GM06990 (cell line): ENCODE data around the gene MTA2.
A peak's percentile ranks its signal among the peaks of the same experiment; 100 is the strongest.
"Not testable (repeated sequence)": the region's sequence is repeated elsewhere in the genome, so short reads cannot be mapped to it uniquely, and the experiment has no call there.

Experiments
- DNase-seq: peaks from one replicate; pipeline ENCODE4 v3.0.0-alpha.2; 2011; ENCODE audit not compliant: insufficient read length; ENCODE audit errors: extremely low read depth
- H3K27me3 ChIP-seq: replicated peaks from 2 replicates; pipeline ENCODE4 v1.6.0; 2011; ENCODE audit warnings: low read length; ENCODE audit not compliant: control insufficient read depth, insufficient read depth
- H3K36me3 ChIP-seq: 2 replicates; pipeline ENCODE4 v1.5.1; 2011; ENCODE audit warnings: low read length; ENCODE audit not compliant: control insufficient read depth, insufficient read depth
- H3K4me3 ChIP-seq: replicated peaks from 2 replicates; pipeline ENCODE4 v1.5.1; 2011; ENCODE audit warnings: low read depth, mild to moderate bottlenecking, control low read depth, low read length
- TF ChIP-seq, protein P1 (sequence below): IDR thresholded peaks from 2 replicates; pipeline ENCODE4 v1.5.1; 2011; ENCODE audit warnings: low read length, control low read depth, mild to moderate bottlenecking, inconsistent platforms; ENCODE audit not compliant: insufficient read depth, poor library complexity, severe bottlenecking

MTA2 gene

DNA sequence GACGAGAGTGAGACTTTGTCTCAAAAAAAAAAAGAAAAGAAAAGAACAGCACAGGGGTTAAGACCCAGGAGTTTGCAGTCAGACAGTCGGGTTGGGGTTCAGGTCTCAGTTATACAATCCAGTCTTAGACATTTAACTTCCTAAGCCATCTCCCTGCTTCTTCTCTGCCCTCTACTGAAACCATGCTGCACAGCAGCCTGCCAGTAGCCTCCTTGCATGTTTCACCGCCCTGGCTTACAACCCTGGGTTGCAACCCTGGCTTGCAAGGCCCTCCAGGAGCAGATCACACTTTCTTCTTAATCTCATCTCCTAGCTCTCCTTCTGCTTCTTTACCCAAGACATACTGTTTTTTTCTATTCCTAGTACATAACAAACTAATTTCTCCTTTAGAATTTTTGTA, 26.0 kb upstream of the MTA2 start:
- H3K4me3 ChIP-seq = no peak overlapping the region
- no peak for DNase-seq
- TF ChIP-seq, protein P1, sequence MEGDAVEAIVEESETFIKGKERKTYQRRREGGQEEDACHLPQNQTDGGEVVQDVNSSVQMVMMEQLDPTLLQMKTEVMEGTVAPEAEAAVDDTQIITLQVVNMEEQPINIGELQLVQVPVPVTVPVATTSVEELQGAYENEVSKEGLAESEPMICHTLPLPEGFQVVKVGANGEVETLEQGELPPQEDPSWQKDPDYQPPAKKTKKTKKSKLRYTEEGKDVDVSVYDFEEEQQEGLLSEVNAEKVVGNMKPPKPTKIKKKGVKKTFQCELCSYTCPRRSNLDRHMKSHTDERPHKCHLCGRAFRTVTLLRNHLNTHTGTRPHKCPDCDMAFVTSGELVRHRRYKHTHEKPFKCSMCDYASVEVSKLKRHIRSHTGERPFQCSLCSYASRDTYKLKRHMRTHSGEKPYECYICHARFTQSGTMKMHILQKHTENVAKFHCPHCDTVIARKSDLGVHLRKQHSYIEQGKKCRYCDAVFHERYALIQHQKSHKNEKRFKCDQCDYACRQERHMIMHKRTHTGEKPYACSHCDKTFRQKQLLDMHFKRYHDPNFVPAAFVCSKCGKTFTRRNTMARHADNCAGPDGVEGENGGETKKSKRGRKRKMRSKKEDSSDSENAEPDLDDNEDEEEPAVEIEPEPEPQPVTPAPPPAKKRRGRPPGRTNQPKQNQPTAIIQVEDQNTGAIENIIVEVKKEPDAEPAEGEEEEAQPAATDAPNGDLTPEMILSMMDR = no peak
- peaks cover 50% of the 10 kb centered on the region for H3K36me3 ChIP-seq
- H3K27me3 ChIP-seq = no peaks in the 10 kb centered on the region

DNA sequence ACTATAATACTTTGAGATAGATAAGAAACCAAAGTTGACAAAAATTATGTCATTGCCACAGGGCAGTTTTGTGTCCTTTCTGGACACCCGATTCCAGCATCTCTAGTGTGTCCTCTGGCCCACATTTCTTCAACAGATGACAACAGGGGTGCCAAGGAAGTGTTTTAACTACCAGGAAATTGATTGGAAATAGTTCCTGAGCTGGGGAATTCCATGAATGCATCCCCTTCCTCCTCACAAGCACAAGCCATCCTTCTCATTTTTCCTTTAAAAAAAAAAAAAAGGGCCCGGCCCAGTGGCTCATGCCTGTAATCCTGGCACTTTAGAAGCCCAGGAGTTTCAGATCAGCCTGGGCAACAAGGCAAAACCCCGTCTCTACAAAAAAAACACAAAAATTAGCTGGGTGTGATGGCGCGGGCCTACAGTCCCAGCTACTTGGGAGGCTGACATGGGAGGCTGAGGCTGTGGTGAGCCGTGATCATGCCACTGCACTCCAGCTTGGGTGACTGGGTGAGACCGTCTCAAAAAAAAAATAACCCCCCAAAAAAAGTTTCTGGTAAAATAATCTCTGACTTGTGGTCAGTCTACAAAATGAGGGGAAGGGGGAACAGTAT, 20.9 kb upstream of the MTA2 start:
- DNase-seq = no peak
- Histone ChIP-seq H3K4me3 (no peak overlapping the region), H3K27me3 (no peaks in the 10 kb centered on the region), H3K36me3 (peaks cover 16% of the 10 kb centered on the region)
- TF ChIP-seq, protein P1 = no peak

DNA sequence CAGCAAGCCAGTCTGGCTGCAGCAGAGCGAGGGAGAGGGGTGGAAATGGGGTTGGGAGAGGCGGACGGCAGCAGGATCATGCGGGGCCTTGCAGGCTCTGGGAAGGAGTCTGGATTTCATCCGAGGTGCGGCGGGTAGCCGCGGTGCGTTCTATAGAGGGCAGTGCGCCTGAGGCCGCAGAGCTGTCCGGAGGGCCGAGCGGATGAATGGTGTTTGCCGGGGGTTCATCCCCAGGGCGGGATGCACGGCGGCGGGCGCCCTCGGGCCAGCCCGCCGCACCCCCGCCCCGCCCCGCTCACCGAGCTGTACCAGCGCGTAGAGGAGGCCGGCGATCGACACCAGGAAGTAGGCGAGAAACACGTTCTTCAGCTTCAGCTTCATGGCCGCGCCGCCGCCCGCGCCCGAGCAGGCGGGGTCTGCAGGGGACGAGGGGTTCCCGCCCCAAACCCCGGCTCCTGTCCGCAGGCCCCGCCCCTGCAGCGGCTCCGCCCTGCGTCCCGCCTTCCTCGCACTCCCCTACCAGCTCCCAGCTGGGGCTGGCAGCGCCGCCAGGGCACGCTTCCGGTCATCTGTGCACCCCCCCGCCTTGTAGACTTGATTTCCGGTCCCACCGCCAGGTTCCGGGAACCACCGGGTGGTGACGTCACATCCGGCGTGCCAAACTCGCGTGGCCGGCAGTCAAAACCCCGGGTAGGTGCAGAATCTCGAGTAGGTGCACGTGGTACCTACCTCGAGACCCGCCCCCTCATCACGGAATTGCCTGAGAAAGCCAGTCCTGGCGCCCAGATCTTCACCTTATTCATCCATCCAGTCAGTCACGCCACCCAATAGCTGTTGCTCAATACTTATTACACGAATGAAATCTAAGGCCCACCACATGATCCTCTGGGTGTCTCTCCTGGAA, 20.2 kb upstream of the MTA2 start, which contains the start of gene B3GAT3:
Gene B3GAT3, minus strand, starts transcription at position 420 of the 904 bp plus-strand sequence. Its CDS starts 39 bp downstream, at position 381.
- no peaks in the 10 kb centered on the region for H3K27me3 ChIP-seq
- TF ChIP-seq, protein P1 = no peak
- DNase-seq = peak; percentile 100
- H3K36me3 ChIP-seq = peaks cover 13% of the 10 kb centered on the region
- H3K4me3 ChIP-seq = peak within 1 kb of the TSS; percentile 99

DNA sequence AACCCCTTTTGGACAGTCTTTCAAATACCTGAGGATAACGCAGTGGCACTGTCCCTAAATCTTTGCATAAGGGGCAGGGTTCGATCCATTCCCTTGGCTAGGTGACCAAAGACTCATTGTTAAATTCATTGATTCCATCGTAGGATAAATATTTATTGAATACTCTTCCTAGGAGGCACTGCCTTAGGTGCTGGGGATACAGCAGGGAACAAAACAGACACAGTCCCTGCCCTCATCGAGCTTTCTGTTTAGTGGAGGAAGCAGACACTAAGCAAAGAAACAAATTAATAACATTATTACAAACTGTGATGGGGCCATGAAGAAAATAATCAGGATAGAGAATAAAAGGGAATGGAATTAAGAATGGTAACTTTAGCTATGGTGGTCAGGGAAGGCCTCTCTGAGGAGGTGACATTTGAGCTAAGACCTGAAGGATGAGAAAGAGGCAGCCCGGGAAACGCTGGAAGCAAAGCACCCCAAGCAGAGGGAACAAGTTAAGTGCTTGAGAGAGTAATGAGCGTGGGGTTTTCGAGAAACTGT, 19.4 kb upstream of the MTA2 start:
- Histone ChIP-seq H3K36me3 (peaks cover 11% of the 10 kb centered on the region), H3K4me3 (peak overlapping the region; percentile 99), H3K27me3 (no peaks in the 10 kb centered on the region)
- no peak for DNase-seq
- TF ChIP-seq, protein P1 = no peak

DNA sequence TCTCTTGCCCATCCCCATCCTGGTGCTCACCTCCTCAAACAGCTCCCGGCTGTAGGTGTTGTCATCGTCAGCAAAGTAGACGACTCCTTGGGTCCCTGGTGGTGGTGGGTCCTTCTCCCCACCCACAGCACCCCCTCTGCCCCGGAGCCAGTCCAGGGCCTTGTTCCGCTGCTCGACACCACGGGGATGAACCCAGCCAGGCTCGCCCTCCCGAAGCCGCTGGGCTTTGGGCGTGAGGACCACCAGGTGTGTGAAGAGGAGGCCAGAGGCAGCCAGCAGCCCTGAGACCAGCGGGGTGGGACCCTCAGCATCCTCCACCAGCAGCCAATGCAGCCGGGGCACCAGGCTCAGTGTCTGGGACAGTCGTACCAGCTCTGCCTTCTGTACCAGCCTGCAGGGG, 15.3 kb upstream of the MTA2 start:
- H3K36me3 ChIP-seq, H3K4me3 ChIP-seq, DNase-seq: not testable (repeated sequence)

DNA sequence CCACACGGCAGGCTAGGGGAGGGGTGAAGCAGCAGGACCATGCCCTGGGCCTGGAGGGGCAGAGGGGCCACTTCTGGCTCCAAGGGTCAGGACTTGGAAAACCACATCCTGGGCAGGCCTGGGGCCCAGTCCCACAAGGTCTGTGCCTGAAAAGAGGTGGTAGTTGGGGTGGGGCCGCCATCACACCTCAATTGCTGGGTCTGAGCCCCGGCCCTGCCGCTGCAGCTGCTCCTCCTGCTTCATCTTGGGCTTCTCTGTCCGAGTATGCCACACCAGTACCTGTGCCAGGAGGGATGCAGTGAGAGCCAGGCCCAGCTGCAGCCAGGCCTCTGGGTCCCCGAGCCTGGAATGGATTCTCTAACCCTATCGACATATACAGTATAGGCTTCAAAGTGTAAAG, 13.9 kb upstream of the MTA2 start:
- no peaks in the 10 kb centered on the region for H3K27me3 ChIP-seq

More for the DNA sequence above, 15.3 kb upstream of the MTA2 start:
- H3K27me3 ChIP-seq = not testable (repeated sequence)

More for the DNA sequence above, 13.9 kb upstream of the MTA2 start:
- Histone ChIP-seq H3K36me3 (peaks cover 7% of the 10 kb centered on the region), H3K4me3 (no peak overlapping the region)
- no peak for DNase-seq
- TF ChIP-seq, protein P1 = no peak
